AG08395 (cell line): Measurements from ENCODE around the gene GORASP1.
"Not testable (repeated sequence)": the region's sequence is repeated elsewhere in the genome, so short reads cannot be mapped to it uniquely, and the experiment has no call there.

ENCODE experiments used
- DNase-seq: peaks from one replicate; pipeline ENCODE4 v3.0.0; 2012; ENCODE audit warnings: mixed read lengths, low spot score

GORASP1 gene

DNA sequence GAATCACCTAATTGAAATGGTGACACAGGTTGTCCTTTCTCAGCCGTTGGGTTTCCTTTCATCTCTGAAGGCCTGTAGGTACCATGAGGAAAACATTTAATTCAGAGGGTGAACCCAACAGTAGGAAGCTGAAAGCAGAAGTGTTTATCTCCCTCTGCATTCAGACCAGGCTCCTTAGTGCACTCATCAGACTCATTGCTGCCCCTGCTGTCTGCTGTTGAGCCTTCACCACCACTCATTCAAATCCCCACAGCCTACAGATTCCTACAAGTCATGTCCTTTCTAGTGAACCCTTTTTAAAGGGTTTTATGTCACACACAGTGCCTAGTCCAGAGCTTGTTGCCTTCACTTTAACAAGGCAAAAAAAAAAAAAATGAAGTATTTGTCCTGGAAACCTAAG, 42.2 kb downstream of the GORASP1 start:
- DNase-seq = peak; percentile 58

DNA sequence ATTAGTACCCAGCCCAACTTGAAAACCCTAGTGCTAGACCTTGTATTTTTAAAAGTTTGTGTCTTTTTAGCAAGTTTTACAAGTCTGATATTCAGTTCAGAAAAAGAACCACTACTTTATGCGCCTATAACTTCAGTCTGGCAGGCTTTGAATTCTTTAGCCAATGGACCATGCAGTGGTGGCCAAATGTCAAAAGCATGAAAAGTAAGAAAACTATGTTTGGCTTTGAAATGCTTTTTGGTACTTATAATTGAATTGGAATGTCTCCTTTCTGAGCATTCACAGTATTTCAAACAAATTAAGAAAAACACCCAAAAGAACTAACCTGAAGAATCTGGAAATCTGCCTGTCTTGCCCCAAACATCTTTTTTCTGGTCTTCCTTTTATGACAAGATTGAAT, 42.8 kb downstream of the GORASP1 start:
- DNase-seq = peak; percentile 54

- DNase-seq = no peak
Observed at GRCh38 chr3:39063143-39063542, 44.3 kb downstream of the GORASP1 start.

DNA sequence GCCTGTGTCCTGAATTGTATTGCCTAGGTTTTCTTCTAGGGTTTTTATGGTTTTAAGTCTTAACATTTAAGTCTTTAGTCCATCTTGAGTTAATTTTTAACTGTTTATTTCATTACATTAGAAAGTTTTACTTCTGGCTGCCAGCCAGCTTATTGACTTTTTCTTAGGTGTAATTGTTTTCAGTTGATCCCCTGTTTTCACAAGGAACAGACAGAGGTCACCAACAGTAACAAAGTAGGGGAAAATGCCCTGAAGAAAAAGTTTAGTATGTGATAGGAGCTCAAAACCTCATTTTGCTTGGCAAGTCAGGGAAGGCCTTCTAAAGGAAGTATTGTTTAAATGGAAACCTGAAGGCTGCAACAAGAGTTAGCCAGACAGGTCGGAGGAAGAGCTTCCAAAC, 45.2 kb downstream of the GORASP1 start:
- no peak for DNase-seq

GRCh38 chr3:39061228-39061627, 46.2 kb downstream of the GORASP1 start:
- not testable (repeated sequence) for DNase-seq

GRCh38 chr3:39056151-39056550, 51.3 kb downstream of the GORASP1 start:
- DNase-seq = no peak

- no peak for DNase-seq
Observed at GRCh38 chr3:39053696-39054095, 53.7 kb downstream of the GORASP1 start.

GRCh38 chr3:39052583-39052982, 54.8 kb downstream of the GORASP1 start:
- DNase-seq = no peak

- peak; percentile 92 for DNase-seq
Observed at GRCh38 chr3:39051649-39052561, 55.5 kb downstream of the GORASP1 start, which contains the start of the genes SCN11A and WDR48. Gene SCN11A (minus strand): TSS chr3:39051944. CDS start chr3:38950362, 101,582 bp downstream. Gene WDR48 (plus strand): TSS chr3:39052016. CDS start chr3:39052026, 10 bp downstream.

DNA sequence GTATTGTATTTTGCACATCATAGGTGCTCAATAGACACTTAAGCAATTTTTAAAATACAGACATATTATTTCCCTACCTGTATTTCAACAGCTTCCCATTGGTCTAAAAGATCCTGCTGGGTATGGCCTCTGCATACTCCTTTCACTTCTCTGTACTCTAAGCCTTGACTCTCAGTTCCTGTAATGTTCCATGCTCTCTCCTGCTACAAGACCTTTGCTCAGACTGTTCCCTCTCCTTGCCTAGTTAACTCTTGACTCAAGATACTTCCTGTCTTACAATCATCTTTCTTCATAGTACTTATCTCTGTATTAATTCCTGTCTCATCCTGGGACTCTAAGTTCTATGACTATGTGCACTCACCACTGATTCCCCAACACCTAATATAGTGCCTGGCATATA, 57.4 kb downstream of the GORASP1 start:
- no peak for DNase-seq
